Measurements from ENCODE around the gene NKAPL. TPM values are rescaled to one million over a fixed set of nuclear protein-coding genes. Genes with fewer than 3 reads are reported as not detected.
A peak's percentile ranks its signal among the peaks of the same experiment; 100 is the strongest.

NKAPL gene
- polyA plus RNA-seq, 6 donors from 2014 or later = 0.25 to 0.61 (median 0.40) TPM; not detected in 2

- H3K36me3 Mint-ChIP-seq = peaks cover 0 to 16% of the 10 kb centered on the region in 2 donors
- peaks cover 0 to 7% (median 3%) of the 10 kb centered on the region in 3 donors for H3K27me3 Mint-ChIP-seq
- H3K27ac Mint-ChIP-seq = no peak overlapping the region
- peak; percentile 23 to 51 for ATAC-seq (ENCODE audit: low read depth in 2 of 2)
- H3K4me3 Mint-ChIP-seq = peak overlapping the region in 1 of 8 donors; percentile 51
- peaks cover 0 to 12% (median 5%) of the 10 kb centered on the region in 7 donors for H3K9me3 Mint-ChIP-seq
- peak; percentile 21 for DNase-seq
- peaks cover 15 to 37% (median 37%) of the 10 kb centered on the region in 3 donors for H3K4me1 Mint-ChIP-seq
These were observed 5.0 kb upstream of the NKAPL start for GRCh38 chr6:28254121-28254519.

- DNase-seq (no peak), ATAC-seq (ENCODE audit: low read depth in 2 of 2) (no peak)
- peaks cover 3 to 14% (median 7%) of the 10 kb centered on the region in 3 donors for H3K27me3 Mint-ChIP-seq
- no peak overlapping the region for H3K4me3 Mint-ChIP-seq
- peaks cover 10 to 20% of the 10 kb centered on the region in 2 donors for H3K36me3 Mint-ChIP-seq
- no peak overlapping the region for H3K27ac Mint-ChIP-seq
- H3K4me1 Mint-ChIP-seq = peaks cover 6 to 16% (median 14%) of the 10 kb centered on the region in 3 donors
- peaks cover 5 to 19% (median 10%) of the 10 kb centered on the region in 7 donors for H3K9me3 Mint-ChIP-seq
These were observed 2.1 kb upstream of the NKAPL start for GRCh38 chr6:28257042-28257441.

- H3K4me1 Mint-ChIP-seq = peaks cover 0 to under 1% (median 0%) of the 10 kb centered on the region in 3 donors
- DNase-seq (no peak), ATAC-seq (ENCODE audit: low read depth in 2 of 2) (no peak)
- H3K4me3 Mint-ChIP-seq = peak overlapping the region in 1 of 8 donors; percentile 39
- no peak overlapping the region for H3K27ac Mint-ChIP-seq
- peaks cover 0 to 7% (median 7%) of the 10 kb centered on the region in 3 donors for H3K27me3 Mint-ChIP-seq
- peaks cover 0 to 9% (median 5%) of the 10 kb centered on the region in 7 donors for H3K9me3 Mint-ChIP-seq
- H3K36me3 Mint-ChIP-seq = peaks cover 10 to 11% of the 10 kb centered on the region in 2 donors
These were observed 4.8 kb downstream of the NKAPL start for GRCh38 chr6:28263922-28264321.

- ATAC-seq (ENCODE audit: low read depth in 2 of 2) (no peak), DNase-seq (no peak)
- H3K9me3 Mint-ChIP-seq = peaks cover 0 to 4% (median 3%) of the 10 kb centered on the region in 7 donors
- peaks cover 4% of the 10 kb centered on the region in 2 donors for H3K36me3 Mint-ChIP-seq
- peaks cover 0 to 2% (median 2%) of the 10 kb centered on the region in 3 donors for H3K27me3 Mint-ChIP-seq
- H3K27ac Mint-ChIP-seq = no peak overlapping the region
- no peaks in the 10 kb centered on the region for H3K4me1 Mint-ChIP-seq
- peak overlapping the region in 1 of 8 donors; percentile 39 for H3K4me3 Mint-ChIP-seq
These were observed 5.8 kb downstream of the NKAPL start for GRCh38 chr6:28264834-28265401.

- Mint-ChIP-seq H3K27me3 (no peaks in the 10 kb centered on the region), H3K4me1 (peaks cover 0 to 8% (median 4%) of the 10 kb centered on the region in 3 donors), H3K27ac (no peak overlapping the region), H3K36me3 (no peaks in the 10 kb centered on the region), H3K4me3 (no peak overlapping the region), H3K9me3 (no peaks in the 10 kb centered on the region)
- DNase-seq = no peak
- no peak for ATAC-seq (ENCODE audit: low read depth in 2 of 2)
These were observed 7.5 kb downstream of the NKAPL start for GRCh38 chr6:28266563-28266961.

GRCh38 chr6:28266962-28267694 is 8.0 kb downstream of the NKAPL start, which contains the start of gene ZSCAN26:
Gene ZSCAN26, plus strand, starts transcription at chr6:28267143. Its CDS starts 4,777 bp downstream, at chr6:28271920.
- Mint-ChIP-seq H3K4me1 (peaks cover 2 to 8% (median 4%) of the 10 kb centered on the region in 3 donors), H3K27me3 (no peaks in the 10 kb centered on the region), H3K27ac (peak within 1 kb of the TSS in 1 of 6 donors; percentile 77), H3K4me3 (peak within 1 kb of the TSS in 1 of 8 donors; percentile 13), H3K9me3 (no peaks in the 10 kb centered on the region), H3K36me3 (peaks cover 0 to 3% of the 10 kb centered on the region in 2 donors)
- DNase-seq (peak; percentile 82), ATAC-seq (ENCODE audit: low read depth in 2 of 2) (peak; percentile 96 to 97)

- Mint-ChIP-seq H3K4me3 (no peak overlapping the region), H3K27me3 (no peaks in the 10 kb centered on the region), H3K36me3 (peaks cover 5 to 9% of the 10 kb centered on the region in 2 donors), H3K9me3 (no peaks in the 10 kb centered on the region), H3K27ac (no peak overlapping the region), H3K4me1 (peaks cover 2 to 8% (median 4%) of the 10 kb centered on the region in 3 donors)
- ATAC-seq (ENCODE audit: low read depth in 2 of 2) (no peak), DNase-seq (no peak)
These were observed 8.6 kb downstream of the NKAPL start for GRCh38 chr6:28267695-28268059.

GRCh38 chr6:28269492-28269891 is 10.4 kb downstream of the NKAPL start:
- no peak for ATAC-seq (ENCODE audit: low read depth in 2 of 2)
- H3K36me3 Mint-ChIP-seq = peaks cover 16 to 19% of the 10 kb centered on the region in 2 donors

GRCh38 chr6:28274888-28275287 is 15.8 kb downstream of the NKAPL start:
- Mint-ChIP-seq H3K4me1 (peaks cover 4 to 22% (median 4%) of the 10 kb centered on the region in 3 donors), H3K27me3 (no peaks in the 10 kb centered on the region), H3K9me3 (no peaks in the 10 kb centered on the region), H3K36me3 (peaks cover 26 to 50% of the 10 kb centered on the region in 2 donors), H3K4me3 (peak overlapping the region in 1 of 8 donors; percentile 35), H3K27ac (no peak overlapping the region)
- no peak for ATAC-seq (ENCODE audit: low read depth in 2 of 2)
- no peak for DNase-seq

More at GRCh38 chr6:28269492-28269891, 10.4 kb downstream of the NKAPL start:
- no peak for DNase-seq
- H3K9me3 Mint-ChIP-seq = no peaks in the 10 kb centered on the region
- no peak overlapping the region for H3K27ac Mint-ChIP-seq
- no peaks in the 10 kb centered on the region for H3K27me3 Mint-ChIP-seq
- no peak overlapping the region for H3K4me3 Mint-ChIP-seq
- peaks cover 2 to 14% (median 4%) of the 10 kb centered on the region in 3 donors for H3K4me1 Mint-ChIP-seq

- no peak overlapping the region for H3K27ac Mint-ChIP-seq
- ATAC-seq (ENCODE audit: low read depth in 2 of 2) (no peak), DNase-seq (no peak)
- H3K4me3 Mint-ChIP-seq = no peak overlapping the region
- H3K36me3 Mint-ChIP-seq = peaks cover 21 to 40% of the 10 kb centered on the region in 2 donors
- peaks cover 9 to 12% (median 9%) of the 10 kb centered on the region in 3 donors for H3K27me3 Mint-ChIP-seq
- H3K4me1 Mint-ChIP-seq = peaks cover 6 to 25% (median 12%) of the 10 kb centered on the region in 3 donors
- no peaks in the 10 kb centered on the region for H3K9me3 Mint-ChIP-seq
These were observed 18.6 kb downstream of the NKAPL start for GRCh38 chr6:28277746-28278145.

GRCh38 chr6:28280595-28281287 is 21.6 kb downstream of the NKAPL start:
- DNase-seq = no peak
- no peak for ATAC-seq (ENCODE audit: low read depth in 2 of 2)
- H3K27me3 Mint-ChIP-seq = peaks cover 15 to 24% (median 16%) of the 10 kb centered on the region in 3 donors
- peak overlapping the region in 7 of 8 donors; percentile 60 to 92 (median 84) for H3K4me3 Mint-ChIP-seq
- H3K4me1 Mint-ChIP-seq = peaks cover 6 to 11% (median 10%) of the 10 kb centered on the region in 3 donors
- peak overlapping the region in 1 of 6 donors; percentile 53 for H3K27ac Mint-ChIP-seq
- H3K9me3 Mint-ChIP-seq = no peaks in the 10 kb centered on the region
- peaks cover 10 to 20% of the 10 kb centered on the region in 2 donors for H3K36me3 Mint-ChIP-seq

- Mint-ChIP-seq H3K27me3 (peaks cover 16 to 24% (median 17%) of the 10 kb centered on the region in 3 donors), H3K4me3 (peak within 1 kb of the TSS; percentile 60 to 92 (median 84)), H3K36me3 (peaks cover 4 to 13% of the 10 kb centered on the region in 2 donors), H3K9me3 (no peaks in the 10 kb centered on the region), H3K4me1 (peaks cover 6 to 11% (median 10%) of the 10 kb centered on the region in 3 donors), H3K27ac (peak within 1 kb of the TSS in 2 of 6 donors; percentile 24 to 53)
- peak; percentile 85 to 89 for ATAC-seq (ENCODE audit: low read depth in 2 of 2)
- peak; percentile 25 for DNase-seq
These were observed 22.4 kb downstream of the NKAPL start, which contains the start of gene PGBD1 for GRCh38 chr6:28281288-28282064. Gene PGBD1, plus strand, starts transcription at chr6:28281572. Its CDS starts 2,242 bp downstream, at chr6:28283814.
